HG03378 (cell line): ENCODE results near the gene STK39.

ENCODE experiments used
- ATAC-seq: cut with Tn5 transposase; IDR thresholded peaks from one replicate; pipeline ENCODE4 v1.9.1; 2021; ENCODE audit warnings: mild to moderate bottlenecking, moderate library complexity; ENCODE audit not compliant: unreplicated experiment

The STK39 gene

GRCh38 chr2:168244318-168244717 lies 3.1 kb downstream of the STK39 start:
- no peak for ATAC-seq

GRCh38 chr2:168243061-168243460 lies 4.3 kb downstream of the STK39 start:
- no peak for ATAC-seq

- no peak for ATAC-seq
Measured at GRCh38 chr2:168241746-168242145, 5.6 kb downstream of the STK39 start.

- ATAC-seq = no peak
Measured at GRCh38 chr2:168241208-168241607, 6.2 kb downstream of the STK39 start.

- no peak for ATAC-seq
Measured at GRCh38 chr2:168239281-168239680, 8.1 kb downstream of the STK39 start.

- ATAC-seq = no peak
Measured at GRCh38 chr2:168237741-168238140, 9.7 kb downstream of the STK39 start.

GRCh38 chr2:168234407-168235085 lies 12.8 kb downstream of the STK39 start:
- ATAC-seq = no peak

- no peak for ATAC-seq
Measured at GRCh38 chr2:168233726-168234406, 13.5 kb downstream of the STK39 start.

GRCh38 chr2:168233166-168233565 lies 14.2 kb downstream of the STK39 start:
- ATAC-seq = no peak

GRCh38 chr2:168231609-168232241 lies 15.7 kb downstream of the STK39 start:
- no peak for ATAC-seq

- ATAC-seq = no peak
Measured at GRCh38 chr2:168230389-168230788, 17.0 kb downstream of the STK39 start.

GRCh38 chr2:168224346-168224745 lies 23.0 kb downstream of the STK39 start:
- ATAC-seq = no peak

- ATAC-seq = no peak
Measured at GRCh38 chr2:168222088-168222487, 25.3 kb downstream of the STK39 start.

GRCh38 chr2:168220965-168221819 lies 26.2 kb downstream of the STK39 start:
- ATAC-seq = no peak

GRCh38 chr2:168217920-168218319 lies 29.5 kb downstream of the STK39 start:
- no peak for ATAC-seq

- no peak for ATAC-seq
Measured at GRCh38 chr2:168216351-168217005, 30.9 kb downstream of the STK39 start.

- ATAC-seq = no peak
Measured at GRCh38 chr2:168215813-168216212, 31.6 kb downstream of the STK39 start.

- no peak for ATAC-seq
Measured at GRCh38 chr2:168212866-168213265, 34.5 kb downstream of the STK39 start.

GRCh38 chr2:168212167-168212566 lies 35.2 kb downstream of the STK39 start:
- no peak for ATAC-seq

GRCh38 chr2:168211664-168212163 lies 35.7 kb downstream of the STK39 start:
- peak; percentile 58 for ATAC-seq
